ENCODE data around the gene MARK3. TPM values are rescaled to one million over a fixed set of nuclear protein-coding genes. Genes with fewer than 3 reads are reported as not detected.

The MARK3 gene
- total RNA-seq, 1 experiment from 2014 or later = 72.5 TPM

GRCh38 chr14:103547941-103548462 lies 162.8 kb downstream of the MARK3 start:
- BruUV-seq (replicated peaks) = no TSS peak
- H3K27me3 ChIP-seq (ENCODE audit: insufficient read depth, low read length) = no peaks in the 10 kb centered on the region
- H3K4me1 ChIP-seq (ENCODE audit: control insufficient read depth in 1 of 2, insufficient read depth in 2 of 2, low read length in 2 of 2) = peaks cover 18 to 30% of the 10 kb centered on the region in 2 experiments
- no peaks in the 10 kb centered on the region for H4K20me1 ChIP-seq (ENCODE audit: insufficient read depth)
- no peak overlapping the region for H3K4me2 ChIP-seq (ENCODE audit: low read length)
- ChIA-PET POLR2A (no interaction called here), RAD21 (ENCODE audit: low non-redundant PET in 1 of 2, low total read pairs in 2 of 2, uncharacterized antibody in 2 of 2, unreplicated experiment in 2 of 2) (interaction anchor here (1.5 to 2.0 kb wide), 3 partner anchors 27 to 29 kb away, joined by 5 to 7 read pairs (median 5); no protein-coding TSS in a partner anchor), CTCF (interaction anchor here (3.1 kb wide), 1 partner anchor 30 kb away, joined by 38 read pairs; no protein-coding TSS in a partner anchor)
- no peak overlapping the region for H2AFZ ChIP-seq (ENCODE audit: low read depth, low read length, poor library complexity, severe bottlenecking)
- TF ChIP-seq SP1 (IDR thresholded peaks at IDR 0.05; ENCODE audit: low read depth) (no peak), POLR2A (IDR thresholded peaks at IDR 0.05; ENCODE audit: borderline replicate concordance, extremely low read depth, insufficient read depth, insufficient read length) (no peak), FOSL1 (IDR thresholded peaks at IDR 0.05; ENCODE audit: low read depth) (no peak), EGR1 (IDR thresholded peaks at IDR 0.05; ENCODE audit: low read depth) (no peak), ZBTB33 (IDR thresholded peaks at IDR 0.05; ENCODE audit: extremely low read depth, insufficient replicate concordance, low read length) (no peak), MAX (IDR thresholded peaks at IDR 0.05) (no peak), EZH2phosphoT487 (IDR thresholded peaks at IDR 0.05; ENCODE audit: borderline replicate concordance) (no peak), ZFX (IDR thresholded peaks at IDR 0.05) (no peak), CBX3 (IDR thresholded peaks at IDR 0.05; ENCODE audit: low read depth) (no peak), REST (IDR thresholded peaks at IDR 0.05; ENCODE audit: low read depth) (no peak), RAD21 (IDR thresholded peaks at IDR 0.05; ENCODE audit: low read depth) (no peak), SIN3A (IDR thresholded peaks at IDR 0.05; ENCODE audit: low read depth) (no peak), TCF7L2 (IDR thresholded peaks at IDR 0.05; ENCODE audit: borderline replicate concordance, extremely low read depth, insufficient read depth, insufficient read length) (no peak), ATF3 (IDR thresholded peaks at IDR 0.05) (no peak), ZNF274 (IDR thresholded peaks at IDR 0.05; ENCODE audit: low read depth, low read length) (no peak), YY1 (IDR thresholded peaks at IDR 0.05; ENCODE audit: extremely low read depth, insufficient replicate concordance, low read depth, low read length) (no peak), EZH2 (IDR thresholded peaks at IDR 0.05) (no peak), CEBPB (IDR thresholded peaks at IDR 0.05; ENCODE audit: low read depth) (no peak), SRF (IDR thresholded peaks at IDR 0.05; ENCODE audit: low read depth) (no peak), CTCF (IDR thresholded peaks at IDR 0.05 in 2 of 3, conservative IDR thresholded peaks at IDR 0.05 in 1 of 3; ENCODE audit: borderline replicate concordance in 1 of 3, insufficient read depth in 1 of 3, low read depth in 2 of 3, low read length in 2 of 3) (no peak)
- intact Hi-C loops (cut with micrococcal nuclease) = no loop called here
- no peaks in the 10 kb centered on the region for H3K79me2 ChIP-seq (ENCODE audit: insufficient read depth, low read length)
- no peaks in the 10 kb centered on the region for H3K9me3 ChIP-seq (ENCODE audit: control insufficient read depth in 1 of 2, insufficient read depth in 1 of 2, low read depth in 1 of 2, low read length in 2 of 2)
- H3K9me2 ChIP-seq (ENCODE audit: insufficient read depth) = no peaks in the 10 kb centered on the region
- H3K27ac ChIP-seq (ENCODE audit: low read depth, low read length) = no peak overlapping the region
- no peaks in the 10 kb centered on the region for H3K36me3 ChIP-seq (ENCODE audit: control insufficient read depth in 1 of 2, insufficient read depth in 2 of 2, low read length in 2 of 2)
- H3K9ac ChIP-seq (ENCODE audit: low read length) = no peak overlapping the region
- no peak overlapping the region for H3K4me3 ChIP-seq (replicated peaks in 1 of 2; ENCODE audit: low read depth in 1 of 2, low read length in 2 of 2)
- DNase-seq (ENCODE audit: low read depth, low spot score) (no peak), ATAC-seq (no peak)
